GM12878 (cell line): Measurements from ENCODE around the gene SEM1. TPM values are rescaled to one million over a fixed set of nuclear protein-coding genes. Genes with fewer than 3 reads are reported as not detected.
"Not testable (repeated sequence)": the region's sequence is repeated elsewhere in the genome, so short reads cannot be mapped to it uniquely, and the experiment has no call there.

ENCODE experiments used
- ATAC-seq: fragments of 200-7000 bp; cut with Tn5 transposase; 3 replicates; pipeline ENCODE4 v1.9.1; 2020; ENCODE audit warnings: mild to moderate bottlenecking, moderate library complexity
- BruUV-seq: library from RNA; stranded (reverse); fragments of 400-500 nt; replicated peaks from 2 replicates; lab custom pipeline; 2021; lab: Mats Ljungman, UMichigan
- CTCF ChIA-PET: fragments of 300-600 bp; sonication (Branson Sonifier 250); formaldehyde crosslinking; extraction: SDS; loops from one replicate; lab custom pipeline; 2021; ENCODE audit warnings: inconsistent platforms; lab: Yijun Ruan, JAX
- POLR2A ChIA-PET: fragments of 350-600 bp; formaldehyde crosslinking; extraction: SDS; loops from one replicate; lab custom pipeline; 2021; ENCODE audit warnings: inconsistent platforms; lab: Charles Lee
- RAD21 ChIA-PET: fragments of 300-600 bp; sonication (Branson Sonifier 250); formaldehyde crosslinking; loops from one replicate; lab custom pipeline; 2023; ENCODE audit warnings: antibody characterized with exemption; ENCODE audit not compliant: unreplicated experiment; lab: Charles Lee
- SMC1A ChIA-PET: fragments of 300-600 bp; sonication (Branson Sonifier 250); formaldehyde crosslinking; loops from one replicate; lab custom pipeline; 2023; ENCODE audit not compliant: unreplicated experiment, uncharacterized antibody; lab: Charles Lee
- DNase-seq: peaks from one replicate; pipeline ENCODE4 v3.0.0-alpha.2; 2011; ENCODE audit warnings: low read depth, low spot score
- FAIRE-seq: peaks from 3 replicates; lab custom pipeline; 2011; peaks lifted over from hg19 to GRCh38; lab: Jason Lieb, UNC
- H2AFZ ChIP-seq: 2 replicates; pipeline ENCODE4 v1.6.0; 2011; ENCODE audit warnings: low read depth, low read length, control low read depth; ENCODE audit not compliant: control insufficient read depth
- H3K27ac ChIP-seq: 2 replicates; pipeline ENCODE4 v1.5.1; 2011; ENCODE audit warnings: control low read depth; ENCODE audit not compliant: control insufficient read depth, insufficient read depth
- H3K27me3 ChIP-seq, 2 experiments: replicated peaks in 1 of 2; 2 replicates each; pipeline versions ENCODE4 v1.6.0 to v1.6.1; 2011; ENCODE audit warnings: low read length in 1 of 2; ENCODE audit not compliant: control insufficient read depth in 2 of 2, insufficient read depth in 2 of 2
- H3K36me3 ChIP-seq, 2 experiments: 2 replicates each; pipeline ENCODE4 v1.5.1; 2011; ENCODE audit warnings: low read length in 1 of 2; ENCODE audit not compliant: control insufficient read depth in 2 of 2, insufficient read depth in 2 of 2
- H3K4me1 ChIP-seq: 2 replicates; pipeline ENCODE4 v1.6.1; 2011; ENCODE audit warnings: mild to moderate bottlenecking, low read length, moderate library complexity, mixed read lengths; ENCODE audit not compliant: control insufficient read depth, insufficient read depth
- H3K4me2 ChIP-seq: 2 replicates; pipeline ENCODE4 v1.6.0; 2011; ENCODE audit warnings: control low read depth; ENCODE audit not compliant: control insufficient read depth, insufficient read depth
- H3K4me3 ChIP-seq: fragments of 200-600 bp; sonication (generic); 2 replicates; pipeline ENCODE4 v1.5.1; 2016
- H3K79me2 ChIP-seq: 2 replicates; pipeline ENCODE4 v1.6.0; 2011; ENCODE audit warnings: low read length; ENCODE audit not compliant: control insufficient read depth, insufficient read depth
- H3K9ac ChIP-seq: 2 replicates; pipeline ENCODE4 v1.8.0; 2011; ENCODE audit warnings: low read length, control low read depth, mixed read lengths; ENCODE audit not compliant: control insufficient read depth, insufficient read depth
- H3K9me3 ChIP-seq: replicated peaks from 3 replicates; pipeline ENCODE4 v1.5.1; 2011; ENCODE audit warnings: mild to moderate bottlenecking, low read length; ENCODE audit not compliant: control insufficient read depth, insufficient read depth
- H4K20me1 ChIP-seq: 2 replicates; pipeline ENCODE4 v1.6.0; 2011; ENCODE audit not compliant: control insufficient read depth, insufficient read depth
- NR2C1 ChIP-seq: fragments of 450-650 bp; IDR thresholded peaks from 2 replicates; pipeline ENCODE4 v1.6.1; 2017; ENCODE audit warnings: antibody characterized with exemption, mild to moderate bottlenecking, moderate library complexity
- ZNF24 ChIP-seq: fragments of 450-650 bp; IDR thresholded peaks from 2 replicates; pipeline ENCODE4 v1.6.1; 2017; ENCODE audit warnings: antibody characterized with exemption, mild to moderate bottlenecking
- WGBS: methylation state at CpG from one replicate; pipeline ENCODE4 v1.1.6; 2016; ENCODE audit warnings: low lambda C conversion rate; ENCODE audit not compliant: insufficient replicate concordance, insufficient coverage; ENCODE audit errors: missing lambda C conversion rate; 5-methylcytosine and 5-hydroxymethylcytosine counted together
- in situ Hi-C: fragments of 300-500 bp; cut with MboI; formaldehyde crosslinking; loops from 9 replicates; pipeline ENCODE4 v1.14.3; 2018; ENCODE audit warnings: mixed read lengths
- intact Hi-C: fragments of 100-400 bp; cut with micrococcal nuclease; formaldehyde crosslinking; loops from one replicate; pipeline ENCODE4 v1.14.2; 2022; ENCODE audit not compliant: unreplicated experiment
- polyA plus RNA-seq, 11 experiments: library from polyadenylated mRNA; depleted of rRNA in 4 of 11; unstranded in 6 of 11; stranded (reverse) in 5 of 11; fragments of >200 nt; fragmentation: Nextera tagmentation in 4 of 11; fragmentation: Illumina TruSeq in 1 of 11; extraction: Ambion mirVana in 4 of 11; extraction: Trizol in 1 of 11; gene quantifications; 1 replicate in 1 of 11; 2 replicates in 10 of 11; pipeline versions ENCODE4 v1.2.1 to v1.2.3, GENCODE V29; 2011 to 2016; ENCODE audit warnings: inconsistent platforms in 2 of 11, missing spikeins in 2 of 11, low read depth in 1 of 11
- total RNA-seq, 4 experiments: library from RNA; depleted of rRNA in 3 of 4; stranded (reverse); fragments of >200 nt in 3 of 4; fragmentation: Illumina TruSeq in 1 of 4; extraction: Trizol in 1 of 4; gene quantifications; 2 replicates each; pipeline versions ENCODE4 v1.2.1 to v1.2.3, GENCODE V29; 2013 to 2021
- TF ChIP-seq, protein P1 (sequence below): IDR thresholded peaks from 2 replicates; pipeline ENCODE4 v1.6.1; 2012; ENCODE audit warnings: low read depth, low read length, improper control_type of control experiment

Gene SEM1
- total and polyA plus RNA-seq, 10 of the 15 experiments (the other 5 are each of a cell fraction or from before 2014, with no cell fraction given) = 44.6 to 606 (median 356) TPM

DNA sequence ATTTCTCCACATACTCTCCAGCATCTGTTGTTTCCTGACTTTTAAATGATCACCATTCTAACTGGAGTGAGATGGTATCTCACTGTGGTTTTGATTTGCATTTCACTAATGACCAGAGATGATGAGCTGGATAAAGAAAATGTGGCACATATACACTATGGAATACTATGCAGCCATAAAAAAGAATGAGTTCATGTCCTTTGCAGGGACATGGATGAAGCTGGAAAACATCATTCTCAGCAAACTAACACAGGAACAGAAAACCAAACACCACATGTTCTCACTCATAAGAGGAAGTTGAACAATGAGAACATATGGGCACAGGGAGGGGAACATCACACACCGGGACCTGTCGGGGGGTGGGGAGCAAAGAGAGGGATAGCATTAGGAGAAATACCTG lies 13.3 kb upstream of the SEM1 start:
- H3K36me3 ChIP-seq, H3K4me1 ChIP-seq, in situ Hi-C loops, CTCF ChIA-PET, DNase-seq, ATAC-seq, H2AFZ ChIP-seq, FAIRE-seq, H3K9me3 ChIP-seq, H3K4me2 ChIP-seq, H3K4me3 ChIP-seq, H3K27me3 ChIP-seq, RAD21 ChIA-PET, H4K20me1 ChIP-seq, H3K79me2 ChIP-seq, POLR2A ChIA-PET, SMC1A ChIA-PET, H3K27ac ChIP-seq, BruUV-seq, intact Hi-C loops, H3K9ac ChIP-seq: not testable (repeated sequence)
- 92% methylated on average over 2 of the region's 2 CpGs for WGBS

- FAIRE-seq = no peak
- H3K36me3 ChIP-seq = no peaks in the 10 kb centered on the region
Observed at GRCh38 chr7:96720843-96721242, 11.2 kb upstream of the SEM1 start.

More at GRCh38 chr7:96720843-96721242, 11.2 kb upstream of the SEM1 start:
- intact Hi-C loops (no loop called here), in situ Hi-C loops (no loop called here)
- ChIA-PET RAD21 (no interaction called here), SMC1A (no interaction called here), POLR2A (no interaction called here), CTCF (no interaction called here)
- Histone ChIP-seq H3K79me2 (no peaks in the 10 kb centered on the region), H3K27me3 (no peaks in the 10 kb centered on the region), H3K27ac (no peak overlapping the region), H4K20me1 (no peaks in the 10 kb centered on the region), H3K9ac (no peak overlapping the region), H3K4me2 (no peak overlapping the region), H3K4me1 (no peaks in the 10 kb centered on the region), H2AFZ (no peak overlapping the region), H3K9me3 (no peaks in the 10 kb centered on the region), H3K4me3 (no peak overlapping the region)
- no peak for TF ChIP-seq NR2C1
- TF ChIP-seq ZNF24 = no peak
- TF ChIP-seq, protein P1, sequence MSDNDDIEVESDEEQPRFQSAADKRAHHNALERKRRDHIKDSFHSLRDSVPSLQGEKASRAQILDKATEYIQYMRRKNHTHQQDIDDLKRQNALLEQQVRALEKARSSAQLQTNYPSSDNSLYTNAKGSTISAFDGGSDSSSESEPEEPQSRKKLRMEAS = no peak
- BruUV-seq = no TSS peak
- ATAC-seq (no peak), DNase-seq (no peak)
- 73% methylated on average over 2 of the region's 2 CpGs for WGBS
